T-helper 2 cell (primary cell): ENCODE results near the gene ARMCX5.

Experiments
- DNase-seq, 5 experiments: peaks; one replicate each; pipeline versions ENCODE4 v3.0.0 to v3.0.0-alpha.2; 2012 to 2022
- total RNA-seq, 2 donors: gene quantifications; one replicate each; lab custom pipeline; 2026; lab: John Stamatoyannopoulos, UW

Gene ARMCX5
- total RNA-seq: 13.1 to 16.0 reads per million in 2 donors

DNA sequence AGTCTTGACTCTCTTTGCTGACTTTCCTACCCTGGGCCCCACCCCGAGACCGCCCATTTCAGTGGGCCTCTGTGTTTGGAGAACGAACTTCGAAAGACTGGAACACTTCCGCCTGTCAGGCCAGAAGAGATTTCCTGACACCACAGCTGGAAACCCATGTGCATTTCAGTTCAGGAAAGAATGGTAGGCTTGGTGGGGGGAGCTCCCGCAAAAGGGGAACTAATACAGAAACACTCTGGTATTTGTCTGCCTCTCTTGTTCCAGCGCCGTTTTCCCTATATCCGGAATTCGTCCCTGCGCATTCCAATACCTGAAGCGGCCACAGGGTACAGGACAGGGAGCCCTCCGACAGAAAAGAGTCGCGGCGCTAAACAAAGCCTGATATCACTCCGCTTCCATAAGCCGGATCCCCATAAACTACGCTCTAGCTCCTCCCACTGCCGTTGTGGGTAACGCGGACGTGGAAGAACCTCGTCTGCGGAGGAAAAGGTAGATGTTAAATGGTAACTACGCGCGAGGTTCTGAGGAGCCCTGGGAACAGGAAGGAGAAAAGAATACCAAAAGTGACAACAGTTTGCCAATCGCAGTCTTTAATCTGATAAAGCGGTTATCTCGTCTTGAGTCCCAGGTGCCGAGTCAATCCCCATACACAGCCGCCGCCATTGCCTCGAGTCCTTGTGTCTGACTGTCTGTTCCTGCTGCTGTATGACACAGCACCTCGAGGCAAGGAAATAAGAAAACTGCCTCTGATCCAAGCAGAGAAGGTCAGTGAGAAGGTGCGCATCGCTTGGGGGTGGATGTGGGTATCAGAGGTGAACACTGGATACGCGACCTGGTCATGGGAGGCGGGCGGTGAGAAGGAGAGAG lies at the start of gene ARMCX5:
Gene ARMCX5, plus strand, starts transcription at position 432 of the 867 bp plus-strand sequence. CDS start 2,627 bp downstream, outside the sequence.
- peak; percentile 18 to 91 (median 61) for DNase-seq

DNA sequence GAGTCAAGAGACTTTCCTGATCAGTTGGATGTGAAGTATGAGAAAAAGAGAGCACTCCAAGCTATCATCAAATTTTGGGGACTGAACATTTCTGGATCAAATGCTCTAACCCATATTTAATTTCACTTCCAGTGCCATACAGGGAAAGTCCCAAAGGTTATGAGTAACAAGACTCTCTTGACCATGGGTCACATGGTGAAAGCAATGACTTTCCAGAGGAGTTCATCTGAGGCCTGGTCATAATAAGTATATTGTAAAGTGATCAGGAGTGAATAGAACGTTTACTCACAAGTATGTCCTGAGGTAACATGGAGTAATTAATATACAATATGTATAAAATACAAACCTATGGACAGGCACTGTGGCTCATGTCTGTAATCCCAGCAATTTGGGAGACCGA lies 40.7 kb upstream of the ARMCX5 start:
- DNase-seq: no peak

DNA sequence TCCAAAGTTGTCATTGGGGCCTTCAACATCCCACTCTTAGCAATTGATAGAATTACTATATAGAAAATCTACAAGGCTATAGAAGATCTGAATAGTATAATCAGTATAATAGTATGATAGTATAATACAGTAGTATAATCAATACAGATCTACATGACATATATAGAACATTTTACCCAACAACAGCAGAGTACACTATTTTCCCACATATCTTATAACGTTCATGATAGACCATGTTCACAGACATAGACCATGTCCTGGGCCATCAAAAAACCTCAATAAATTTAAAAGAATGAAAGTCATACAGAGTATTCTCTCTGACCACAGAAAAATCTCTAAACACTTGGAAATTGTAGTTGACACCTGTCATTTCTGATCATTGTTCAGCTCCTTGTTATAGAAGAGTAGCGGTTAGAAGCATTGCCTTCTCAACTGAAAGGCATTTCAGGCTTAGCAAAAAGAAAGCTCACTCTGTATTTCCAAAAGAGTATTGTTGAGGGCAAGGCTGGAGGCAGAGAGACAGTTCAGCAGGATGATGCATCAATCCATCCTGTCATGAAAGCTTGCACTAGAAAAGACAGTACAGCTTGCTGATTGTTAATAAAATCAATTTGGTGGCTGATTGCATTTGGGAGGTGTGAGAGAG lies 38.8 kb upstream of the ARMCX5 start:
- DNase-seq: no peak

DNA sequence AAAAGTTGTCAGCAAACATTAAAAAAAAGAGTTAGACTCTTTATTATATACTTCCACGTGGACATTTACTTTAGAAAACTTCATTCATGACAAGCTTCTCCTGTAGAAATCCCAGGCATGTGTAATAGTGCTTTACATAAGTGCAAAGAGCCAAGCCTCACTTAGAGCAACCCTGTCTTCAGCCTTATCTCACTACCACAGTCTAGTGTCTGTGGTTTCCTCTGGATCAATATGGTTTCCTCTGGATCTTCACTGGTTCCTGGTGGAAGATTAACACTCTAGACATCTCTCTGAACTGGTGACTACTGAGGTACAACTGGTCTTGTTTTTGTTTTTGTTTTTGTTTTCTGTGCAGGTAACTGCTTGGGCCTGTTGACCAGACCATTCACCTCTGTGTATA lies 18.4 kb upstream of the ARMCX5 start:
- DNase-seq: no peak

DNA sequence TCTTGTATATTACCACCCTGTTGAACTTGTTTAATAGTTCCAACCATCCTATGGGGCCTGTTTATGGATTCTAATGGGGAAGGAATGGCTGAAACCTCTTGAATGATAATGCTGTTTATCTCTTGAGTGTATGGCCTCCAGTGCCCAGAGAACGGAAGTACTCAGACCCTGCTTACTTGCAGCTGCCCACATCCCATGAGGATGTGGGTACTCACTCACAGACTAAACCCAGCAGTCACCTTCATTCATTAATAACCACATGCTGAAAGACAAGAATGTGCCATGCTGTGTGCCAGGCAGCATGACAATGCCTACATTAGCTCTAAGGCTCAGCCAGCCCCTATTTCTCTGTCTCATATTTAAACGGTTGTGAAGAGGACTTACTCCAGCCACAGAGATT lies 5.9 kb upstream of the ARMCX5 start:
- peak in 1 of 5 experiments; percentile 3 for DNase-seq

DNA sequence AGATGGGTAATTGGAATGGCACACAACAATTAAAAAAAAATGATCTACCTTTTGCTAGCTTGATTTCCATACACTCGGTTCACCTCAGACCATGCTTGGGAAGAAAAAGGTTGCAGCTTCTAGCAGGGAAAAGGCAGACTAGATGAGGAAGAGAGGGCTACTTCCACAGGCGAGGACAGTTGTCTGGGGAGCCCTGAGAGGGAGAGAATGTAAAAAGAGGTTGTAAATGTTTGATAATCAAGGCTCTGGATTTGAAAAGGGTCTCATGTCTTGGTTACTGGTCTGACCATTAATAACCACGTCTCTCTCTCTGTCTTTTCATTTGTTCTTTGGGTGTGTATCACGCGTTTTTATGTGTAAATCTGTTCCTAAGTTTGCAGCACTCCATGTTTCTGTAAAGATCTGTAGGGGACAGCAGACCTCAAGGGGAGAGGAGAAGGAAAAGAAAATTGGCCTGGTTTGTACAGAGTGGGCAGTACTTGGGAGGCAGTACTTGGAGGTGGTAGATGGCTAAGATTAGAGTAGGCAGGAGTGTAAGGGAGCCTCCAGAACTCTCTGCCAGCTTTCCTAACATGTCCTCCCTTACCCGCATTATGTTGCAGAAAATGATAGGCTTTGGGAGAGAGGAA lies 750 bp downstream of the ARMCX5 start:
- no peak for DNase-seq

DNA sequence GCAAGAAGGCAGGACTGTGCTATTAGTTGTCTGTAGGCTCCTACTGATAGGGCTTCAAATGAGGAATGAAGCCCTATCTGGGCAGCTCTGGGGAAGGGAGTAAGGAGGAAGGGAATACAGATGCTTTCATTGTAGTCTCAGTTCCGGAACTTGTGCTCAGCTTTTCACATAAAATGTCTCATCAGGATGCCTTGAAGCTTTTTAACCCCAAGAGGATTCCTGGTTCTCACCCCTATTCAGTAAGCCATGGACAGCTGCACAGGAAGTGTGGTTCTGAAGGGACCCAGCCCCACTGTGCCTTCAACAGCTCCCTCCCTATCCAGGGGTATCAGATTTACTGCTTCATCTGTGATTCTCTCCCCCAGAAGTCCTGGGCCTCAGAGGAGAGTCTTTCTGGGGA lies 5.0 kb downstream of the ARMCX5 start:
- DNase-seq: no peak

DNA sequence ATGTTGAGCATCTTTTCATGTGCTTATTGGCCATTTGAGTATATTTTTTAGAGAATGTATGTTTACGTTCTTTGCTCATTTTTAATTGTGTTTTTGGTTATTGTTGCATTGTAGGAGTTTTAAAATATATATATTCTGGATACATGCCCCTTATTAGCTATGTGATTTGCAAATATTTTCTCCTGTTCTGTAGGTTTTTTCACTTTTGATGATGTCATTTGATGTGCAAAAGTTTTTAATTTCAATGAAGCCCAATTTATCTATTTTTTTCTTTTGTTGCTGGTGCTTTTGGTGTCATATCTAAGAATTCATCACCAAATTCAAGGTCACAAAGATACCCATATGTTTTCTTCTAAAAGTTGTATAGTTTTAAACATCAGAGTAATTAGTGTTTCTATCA lies 6.8 kb downstream of the ARMCX5 start:
- no peak for DNase-seq

DNA sequence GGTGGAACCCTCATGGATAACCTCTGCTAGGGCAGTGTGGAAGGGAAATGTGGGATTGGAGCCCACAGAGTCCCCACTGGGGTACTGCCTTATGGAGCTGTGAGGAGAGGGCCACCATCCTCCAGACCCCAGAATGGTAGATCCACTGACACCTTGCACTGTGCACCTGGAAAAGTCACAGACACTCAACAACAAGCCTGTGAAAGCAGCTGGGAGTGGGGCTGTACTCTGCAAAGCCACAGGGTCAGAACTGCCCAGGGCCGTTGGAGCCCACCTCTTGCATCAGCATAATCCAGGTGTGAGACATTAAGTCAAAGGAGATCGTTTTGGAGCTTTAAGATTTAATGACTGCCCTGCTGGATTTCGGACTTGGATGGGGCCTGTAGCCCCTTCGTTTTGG lies 11.6 kb downstream of the ARMCX5 start:
- no peak for DNase-seq

DNA sequence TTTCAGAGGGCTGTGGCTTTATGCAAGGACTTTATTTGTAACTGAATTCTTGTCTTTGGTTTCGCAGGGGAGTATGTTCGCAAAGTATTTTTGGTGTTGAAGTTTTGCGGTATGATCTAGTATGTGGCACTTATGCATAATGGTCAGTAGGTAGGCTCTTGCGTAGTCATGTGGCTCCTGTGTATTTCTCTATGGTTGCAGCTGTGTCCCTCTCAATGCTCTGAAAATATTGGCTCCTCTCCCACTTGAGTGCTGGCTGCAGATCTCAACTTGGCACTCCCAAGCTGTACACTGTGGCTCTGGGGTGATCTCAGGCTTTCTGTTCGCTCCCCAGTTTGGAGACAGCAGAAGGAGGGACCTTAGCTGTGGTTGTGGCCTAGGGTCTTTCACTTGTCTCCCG lies 24.8 kb downstream of the ARMCX5 start:
- DNase-seq: no peak

DNA sequence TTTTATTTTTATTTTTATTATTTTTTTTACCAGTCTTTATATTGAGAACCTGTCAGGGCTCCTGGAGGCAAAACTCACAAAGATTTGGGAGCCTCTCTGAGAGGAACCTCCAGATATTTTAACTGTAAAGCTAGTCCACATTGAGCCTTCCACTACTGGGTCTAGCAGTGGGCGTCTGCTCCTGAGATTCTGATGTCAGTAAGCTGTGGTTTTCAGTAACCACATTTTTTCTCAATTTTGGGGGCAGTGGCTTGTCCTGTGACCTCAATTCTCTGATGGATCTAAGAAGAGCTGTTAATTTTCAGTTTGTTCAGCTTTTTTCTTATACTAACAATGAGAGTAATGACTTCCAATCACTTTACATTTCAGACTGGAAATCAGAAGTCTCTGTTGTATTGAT lies 28.3 kb downstream of the ARMCX5 start:
- DNase-seq: peak in 2 of 5 experiments; percentile 4 to 20

DNA sequence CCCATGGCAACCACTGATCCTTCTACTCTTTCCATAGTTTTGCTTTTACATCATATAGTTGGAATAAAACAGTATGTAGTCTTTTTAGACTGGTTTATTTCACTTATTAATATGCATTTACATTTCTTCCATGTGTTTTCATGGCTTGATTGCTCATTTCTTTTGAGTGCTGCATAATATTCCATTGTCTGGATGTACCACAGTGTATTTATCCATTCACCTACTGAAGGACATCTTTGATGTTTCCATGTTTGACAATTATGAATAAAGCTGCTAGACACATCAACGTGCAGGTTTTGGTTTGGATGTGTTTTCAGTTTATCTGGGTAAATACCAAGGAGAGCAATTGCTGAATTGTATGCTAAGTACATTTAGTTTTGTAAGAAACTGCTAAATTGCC lies 38.2 kb downstream of the ARMCX5 start:
- DNase-seq: no peak

DNA sequence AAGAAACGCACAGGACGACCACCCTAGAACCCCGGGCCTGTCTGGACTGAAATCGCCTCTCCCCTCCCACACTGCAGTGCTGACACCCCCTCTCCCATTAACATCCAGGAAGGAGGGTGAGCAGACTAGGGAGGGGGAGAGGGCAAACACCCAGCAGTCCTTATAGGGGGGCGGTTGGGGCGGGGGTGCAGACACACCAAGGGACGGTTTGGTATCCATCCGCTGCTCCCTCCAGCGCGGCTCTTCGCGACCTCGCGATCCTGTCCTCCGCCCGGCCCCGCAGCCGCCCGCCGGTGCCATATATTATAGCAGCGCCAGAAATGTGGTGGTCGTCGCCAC lies 51.6 kb downstream of the ARMCX5 start:
- no peak for DNase-seq

DNA sequence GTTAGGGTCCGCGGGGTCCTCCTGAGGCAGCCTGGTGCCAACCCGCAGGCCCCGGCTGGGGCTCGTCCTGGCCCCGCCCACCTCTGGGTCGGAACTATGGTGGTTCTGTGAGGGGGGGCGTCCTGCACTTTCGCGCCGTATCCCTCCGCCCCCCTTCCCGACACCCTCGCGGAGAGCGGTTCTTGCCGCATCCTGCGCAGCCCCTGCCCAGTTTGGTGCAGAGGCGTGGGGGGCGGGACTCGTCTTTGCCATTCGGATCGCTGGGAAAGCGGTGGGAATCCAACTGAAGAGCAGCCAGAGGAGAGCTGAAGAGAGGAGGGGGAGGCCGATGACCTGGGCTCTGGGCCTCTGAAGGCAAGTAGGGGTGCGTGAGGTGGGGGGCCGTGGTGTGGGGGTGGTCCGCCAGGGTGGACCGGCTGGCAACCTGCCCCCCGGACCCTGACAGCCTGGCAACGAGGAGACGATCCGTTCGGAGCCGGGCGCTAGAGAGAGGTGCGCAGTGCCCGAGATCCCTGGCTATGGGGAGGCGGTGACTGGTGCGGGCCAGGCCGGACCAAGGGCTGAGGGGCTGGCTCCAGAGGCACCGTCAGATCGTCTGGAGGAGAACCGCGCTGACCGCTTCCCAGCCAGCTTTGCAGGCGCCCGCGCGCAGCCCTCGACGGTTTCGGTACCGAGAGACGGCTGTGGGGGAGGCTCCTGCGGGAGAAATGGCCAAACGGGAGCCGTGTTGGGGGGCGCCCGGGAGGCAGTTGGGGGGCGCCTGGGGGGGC lies 52.1 kb downstream of the ARMCX5 start, which contains the start of gene GPRASP1:
Gene GPRASP1, plus strand, starts transcription at position 242 of the 770 bp plus-strand sequence. CDS start 2,431 bp downstream, outside the sequence.
- peak in 4 of 5 experiments; percentile 32 to 64 (median 50) for DNase-seq

DNA sequence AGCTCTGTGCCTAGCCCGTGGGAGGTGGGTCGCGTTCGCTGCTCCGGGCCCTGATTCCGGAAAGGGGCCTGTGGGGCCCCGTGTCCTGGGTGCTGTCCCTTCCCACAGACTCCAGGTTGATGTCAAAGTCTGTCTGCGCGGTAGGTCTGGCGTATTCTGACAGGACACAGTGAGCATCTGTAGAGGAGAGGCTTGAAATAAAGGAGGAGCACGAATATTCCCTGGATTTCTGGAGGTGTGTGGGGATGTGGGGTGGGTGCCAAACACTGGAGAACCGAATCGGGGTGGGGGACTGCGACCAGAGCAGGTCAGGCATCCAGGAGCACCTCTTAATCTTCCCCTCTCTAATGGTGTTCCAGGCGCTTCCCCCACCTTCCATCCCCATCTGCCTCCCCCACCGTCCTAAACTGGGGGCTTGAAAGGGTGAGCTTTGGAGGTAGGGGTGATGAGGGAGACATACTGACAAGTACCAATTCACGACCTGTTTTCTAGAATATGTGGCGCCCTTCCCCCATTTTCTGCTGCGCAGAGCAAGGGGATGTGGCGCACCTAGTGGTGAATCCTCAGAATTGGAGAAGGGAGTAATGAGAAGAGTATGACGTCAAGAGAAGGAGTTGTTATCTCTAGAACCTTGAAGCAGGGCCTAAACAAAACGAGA lies 52.8 kb downstream of the ARMCX5 start:
- peak in 3 of 5 experiments; percentile 42 to 72 (median 47) for DNase-seq
